Natural killer cell (primary cell): ENCODE results near the gene MEN1. TPM values are rescaled to one million over a fixed set of nuclear protein-coding genes. Genes with fewer than 3 reads are reported as not detected.

Experiments used
- ATAC-seq, 3 donors: fragments of 150-1000 bp in 2 of 3; fragments of 200-7000 bp in 1 of 3; cut with Tn5 transposase; 1 replicate in 1 of 3; 2 replicates in 2 of 3; pipeline ENCODE4 v1.10.0; 2021; ENCODE audit warnings: mild to moderate bottlenecking in 2 of 3, moderate library complexity in 2 of 3
- DNase-seq, 2 donors: peaks; one replicate each; pipeline versions ENCODE4 v3.0.0 to v3.0.0-alpha.2; 2013 to 2021; ENCODE audit warnings: mixed read lengths in 1 of 2
- H3K27ac ChIP-seq: one replicate; pipeline ENCODE4 v1.5.1; 2013; ENCODE audit warnings: mild to moderate bottlenecking, low read length
- H3K27me3 ChIP-seq: one replicate; pipeline ENCODE4 v1.6.1; 2013; ENCODE audit warnings: low read length; ENCODE audit not compliant: control insufficient read depth, insufficient read depth
- H3K36me3 ChIP-seq: one replicate; pipeline ENCODE4 v1.6.1; 2013; ENCODE audit warnings: low read length; ENCODE audit not compliant: control insufficient read depth, insufficient read depth
- H3K4me1 ChIP-seq: one replicate; pipeline ENCODE4 v1.6.1; 2013; ENCODE audit warnings: low read length; ENCODE audit not compliant: control insufficient read depth, insufficient read depth
- H3K4me3 ChIP-seq: one replicate; pipeline ENCODE4 v1.5.1; 2013; ENCODE audit warnings: low read length
- H3K9me3 ChIP-seq: one replicate; pipeline ENCODE4 v1.6.1; 2013; ENCODE audit warnings: low read length; ENCODE audit not compliant: control insufficient read depth, insufficient read depth
- H3K27ac Mint-ChIP-seq, 2 donors: one replicate each; pipeline ENCODE4 v1.8.0; 2022; ENCODE audit warnings: mild to moderate bottlenecking in 2 of 2, mixed read lengths in 2 of 2, moderate library complexity in 1 of 2
- H3K27me3 Mint-ChIP-seq, 2 donors: one replicate each; pipeline ENCODE4 v1.8.0; 2022; ENCODE audit warnings: low read depth in 2 of 2, mixed read lengths in 2 of 2
- H3K36me3 Mint-ChIP-seq: one replicate; pipeline ENCODE4 v1.8.0; 2022; ENCODE audit warnings: mixed read lengths
- H3K4me1 Mint-ChIP-seq, 2 donors: one replicate each; pipeline ENCODE4 v1.8.0; 2022; ENCODE audit warnings: mixed read lengths in 2 of 2
- H3K4me3 Mint-ChIP-seq: one replicate; pipeline ENCODE4 v1.8.0; 2022; ENCODE audit warnings: mild to moderate bottlenecking, moderate library complexity, mixed read lengths
- H3K9me3 Mint-ChIP-seq, 2 donors: one replicate each; pipeline ENCODE4 v1.8.0; 2022; ENCODE audit warnings: mixed read lengths in 2 of 2
- CTCF ChIP-seq: fragments of 200-600 bp; IDR thresholded peaks from one replicate; pipeline ENCODE4 v1.8.0; 2022; ENCODE audit warnings: antibody characterized with exemption
- WGBS: methylation state at CpG from one replicate; pipeline ENCODE4 v1.1.7; 2013; ENCODE audit warnings: missing lambda C conversion rate; ENCODE audit not compliant: insufficient coverage; 5-methylcytosine and 5-hydroxymethylcytosine counted together
- intact Hi-C: fragments of 100-400 bp; cut with micrococcal nuclease; formaldehyde crosslinking; loops from one replicate; pipeline ENCODE4 v1.14.2; 2022
- total RNA-seq, 4 donors: library from RNA; stranded (reverse); fragments of 120-200 nt in 1 of 4; gene quantifications; one replicate each; pipeline versions ENCODE4 v1.2.3 to v1.2.4, GENCODE V29; 2013 to 2022

MEN1 gene
- total RNA-seq, 3 donors from 2014 or later (not counting 1 experiment from before 2014, with no cell fraction given) = 29.3 to 42.2 (median 32.2) TPM

DNA sequence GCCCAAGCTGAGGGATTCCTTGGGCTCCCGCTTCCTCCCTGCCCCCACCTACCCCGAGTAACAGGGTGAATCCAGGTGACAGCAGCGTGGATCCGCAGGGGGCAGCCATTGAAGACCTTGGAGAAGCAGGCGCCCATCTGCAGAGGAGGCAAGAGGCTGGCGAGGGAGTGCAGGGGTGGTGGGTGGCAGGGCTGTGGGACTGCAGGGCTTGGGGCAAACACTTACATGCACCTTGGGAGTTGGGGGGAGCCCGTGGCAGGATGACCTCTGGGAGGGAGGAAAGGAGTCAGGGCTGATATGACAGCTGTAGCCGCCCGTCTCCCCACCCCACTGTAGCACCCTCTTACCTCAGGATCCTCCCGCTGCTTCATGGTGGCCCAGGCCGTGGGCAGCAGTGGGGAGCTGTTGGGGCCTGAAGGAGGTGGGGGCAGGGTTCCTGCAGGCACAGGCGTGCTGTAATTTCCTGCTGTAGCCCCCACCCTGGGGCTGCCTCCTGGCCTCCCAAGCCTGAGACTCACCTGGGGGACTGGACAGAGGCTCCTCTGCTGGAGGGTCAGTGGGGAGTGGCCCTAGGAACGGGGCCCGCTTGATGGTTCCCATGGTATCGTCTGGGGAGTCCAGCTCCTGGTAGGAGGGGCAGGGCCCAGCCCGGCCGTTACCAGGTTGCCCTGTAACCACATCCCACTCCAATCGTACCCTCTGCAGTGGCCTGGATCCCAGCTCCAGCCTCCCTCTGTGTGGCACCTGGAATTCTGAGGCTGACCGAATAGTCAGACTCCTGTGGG is 13.4 kb downstream of the MEN1 start:
- no peak overlapping the region for H3K4me3 Mint-ChIP-seq
- no peaks in the 10 kb centered on the region for H3K36me3 Mint-ChIP-seq

DNA sequence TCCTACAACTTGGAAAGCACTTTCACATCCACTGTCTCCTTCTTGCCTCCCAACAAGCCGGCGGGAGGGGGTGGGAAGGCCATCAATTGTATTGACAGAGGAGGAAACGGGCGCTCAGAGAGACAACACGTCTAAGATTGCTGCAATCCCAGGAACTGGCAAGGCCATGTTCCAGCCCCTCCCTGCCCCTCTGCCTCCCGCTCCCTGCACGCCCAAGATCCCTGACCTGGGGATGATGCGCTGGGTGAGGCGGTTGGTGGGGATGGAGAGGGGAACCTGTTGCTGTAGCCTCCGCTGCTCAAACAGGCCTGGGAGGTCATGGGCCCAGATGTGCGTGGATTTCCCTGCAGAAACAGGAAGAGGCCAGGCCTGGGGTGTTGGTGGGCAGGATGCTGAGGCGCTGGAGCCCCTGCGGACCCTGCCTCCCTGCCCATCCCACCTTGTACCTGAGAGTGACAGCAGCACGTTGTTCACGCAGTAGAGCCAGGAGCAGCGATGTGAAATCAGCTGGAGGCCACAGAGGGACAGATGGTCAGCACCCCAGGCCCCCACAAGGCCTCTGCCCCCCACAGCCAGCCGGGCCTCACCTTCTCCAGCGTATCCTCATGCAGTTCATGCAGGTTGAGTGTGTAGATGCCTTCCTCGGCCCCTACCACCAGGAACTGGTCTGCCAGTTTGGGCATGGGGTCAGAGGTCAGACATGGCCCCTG is 14.1 kb downstream of the MEN1 start:
- no peak overlapping the region for H3K27ac Mint-ChIP-seq
- Histone ChIP-seq H3K36me3 (peaks cover 22% of the 10 kb centered on the region), H3K4me3 (no peak overlapping the region), H3K9me3 (no peaks in the 10 kb centered on the region), H3K27ac (no peak overlapping the region), H3K4me1 (peaks cover 14% of the 10 kb centered on the region), H3K27me3 (no peaks in the 10 kb centered on the region)
- H3K4me1 Mint-ChIP-seq = peaks cover 10% of the 10 kb centered on the region in 2 donors
- DNase-seq = no peak
- H3K9me3 Mint-ChIP-seq = no peaks in the 10 kb centered on the region
- ATAC-seq = no peak
- no peak for TF ChIP-seq CTCF
- no peaks in the 10 kb centered on the region for H3K27me3 Mint-ChIP-seq
- H3K36me3 Mint-ChIP-seq = no peaks in the 10 kb centered on the region
- H3K4me3 Mint-ChIP-seq = no peak overlapping the region
- WGBS = 73% methylated on average over 17 of the region's 19 CpGs
- intact Hi-C loops = no loop called here

More for the DNA sequence above, 13.4 kb downstream of the MEN1 start:
- peaks cover 10 to 11% of the 10 kb centered on the region in 2 donors for H3K4me1 Mint-ChIP-seq
- DNase-seq = no peak
- H3K9me3 Mint-ChIP-seq = no peaks in the 10 kb centered on the region
- ATAC-seq = no peak
- no peak overlapping the region for H3K27ac Mint-ChIP-seq
- TF ChIP-seq CTCF = no peak
- Histone ChIP-seq H3K36me3 (peaks cover 22% of the 10 kb centered on the region), H3K9me3 (no peaks in the 10 kb centered on the region), H3K4me3 (no peak overlapping the region), H3K27ac (no peak overlapping the region), H3K27me3 (no peaks in the 10 kb centered on the region), H3K4me1 (peaks cover 22% of the 10 kb centered on the region)
- no peaks in the 10 kb centered on the region for H3K27me3 Mint-ChIP-seq
- WGBS = 84% methylated on average over 16 of the region's 19 CpGs
- intact Hi-C loops = no loop called here

DNA sequence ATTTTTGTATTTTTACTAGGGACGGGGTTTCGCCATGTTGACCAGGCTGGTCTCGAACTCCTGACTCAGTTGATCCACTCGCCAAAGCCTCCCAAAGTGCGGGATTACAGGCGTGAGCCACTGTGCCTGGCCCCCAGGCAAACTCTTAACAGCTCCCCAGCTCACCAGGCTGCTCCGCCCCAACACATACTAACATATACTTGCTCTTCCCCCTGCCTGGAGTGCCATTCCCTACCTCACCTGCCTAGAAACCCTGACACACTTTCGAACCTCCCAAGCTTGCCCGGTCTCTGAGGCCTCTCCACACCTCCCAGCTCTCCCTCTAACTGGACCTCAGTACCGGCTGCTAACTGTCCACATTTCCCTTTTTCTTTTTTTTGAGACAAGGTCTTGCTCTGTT is 15.8 kb downstream of the MEN1 start:
- H3K4me3 Mint-ChIP-seq = no peak overlapping the region
- H3K4me1 Mint-ChIP-seq = peaks cover 6 to 10% of the 10 kb centered on the region in 2 donors
- H3K4me3 ChIP-seq = no peak overlapping the region
- intact Hi-C loops = no loop called here
- ATAC-seq (no peak), DNase-seq (no peak)
- WGBS = 97% methylated on average over 10 of the region's 10 CpGs
- H3K9me3 ChIP-seq = no peaks in the 10 kb centered on the region
- H3K27me3 Mint-ChIP-seq = no peaks in the 10 kb centered on the region
- no peak for TF ChIP-seq CTCF
- no peaks in the 10 kb centered on the region for H3K9me3 Mint-ChIP-seq
- no peaks in the 10 kb centered on the region for H3K4me1 ChIP-seq
- no peaks in the 10 kb centered on the region for H3K36me3 Mint-ChIP-seq
- H3K36me3 ChIP-seq = peaks cover 28% of the 10 kb centered on the region
- H3K27ac ChIP-seq = no peak overlapping the region
- H3K27ac Mint-ChIP-seq = peak overlapping the region in 1 of 2 donors; percentile 31
- no peaks in the 10 kb centered on the region for H3K27me3 ChIP-seq
